H1 (cell line): Measurements from ENCODE around the gene FOXO1.

Experiments used
- CHD1 ChIP-seq: IDR thresholded peaks from 2 replicates; pipeline ENCODE4 v1.6.1; 2012; ENCODE audit warnings: low read depth, low read length, improper control_type of control experiment
- CTCF ChIP-seq, 3 experiments: IDR thresholded peaks; 1 replicate in 2 of 3; 2 replicates in 1 of 3; pipeline versions ENCODE4 v1.5.1 to v1.6.1; 2011; ENCODE audit warnings: low read length in 3 of 3, mild to moderate bottlenecking in 3 of 3, inconsistent platforms in 2 of 3, low read depth in 1 of 3, moderate library complexity in 1 of 3; ENCODE audit not compliant: insufficient read depth in 1 of 3; ENCODE audit errors: control extremely low read depth in 1 of 3
- POLR2A ChIP-seq, 2 experiments: IDR thresholded peaks; 1 replicate in 1 of 2; 2 replicates in 1 of 2; pipeline ENCODE4 v1.6.1; 2011; ENCODE audit warnings: low read depth in 2 of 2, low read length in 2 of 2, mild to moderate bottlenecking in 2 of 2; ENCODE audit errors: control extremely low read depth in 1 of 2

- TF ChIP-seq CTCF (IDR thresholded peaks at IDR 0.05; ENCODE audit: control extremely low read depth in 1 of 3, insufficient read depth in 1 of 3, low read depth in 1 of 3, low read length in 3 of 3) (no peak), POLR2A (IDR thresholded peaks at IDR 0.05; ENCODE audit: control extremely low read depth in 1 of 2, low read depth in 2 of 2, low read length in 2 of 2) (no peak), CHD1 (no peak)
These were observed 15.1 kb upstream of the FOXO1 start for GRCh38 chr13:40681341-40682146.
